ENCODE measurements around the gene IGSF8.

DNA sequence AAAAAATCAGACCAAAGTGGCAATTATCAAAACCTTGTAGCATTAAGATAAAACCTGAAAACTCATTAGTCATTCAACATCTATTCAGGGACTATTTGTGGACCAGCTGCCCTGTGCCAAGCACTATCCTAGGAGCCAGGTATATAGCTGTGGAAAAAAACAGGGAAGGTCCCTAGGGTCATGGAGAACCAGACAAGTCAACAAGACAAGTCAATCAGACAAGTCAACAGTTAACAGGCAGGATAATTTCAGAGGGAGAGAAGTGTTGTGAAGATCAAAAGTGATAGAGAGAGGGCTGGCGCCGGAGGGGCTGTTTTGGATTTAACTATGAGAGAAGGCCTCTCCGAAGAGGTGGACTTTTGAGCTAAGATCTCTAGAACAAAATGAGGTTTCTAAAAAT is 49.7 kb upstream of the IGSF8 start:
- no peak for TF ChIP-seq CTCF (conservative IDR thresholded peaks at IDR 0.05)
- TF ChIP-seq ZFX (IDR thresholded peaks at IDR 0.05): no peak

Data from C4-2B (cell line).